Measurements from ENCODE around the gene MAPK1.
"Not testable (repeated sequence)": the region's sequence is repeated elsewhere in the genome, so short reads cannot be mapped to it uniquely, and the experiment has no call there.

The MAPK1 gene

DNA sequence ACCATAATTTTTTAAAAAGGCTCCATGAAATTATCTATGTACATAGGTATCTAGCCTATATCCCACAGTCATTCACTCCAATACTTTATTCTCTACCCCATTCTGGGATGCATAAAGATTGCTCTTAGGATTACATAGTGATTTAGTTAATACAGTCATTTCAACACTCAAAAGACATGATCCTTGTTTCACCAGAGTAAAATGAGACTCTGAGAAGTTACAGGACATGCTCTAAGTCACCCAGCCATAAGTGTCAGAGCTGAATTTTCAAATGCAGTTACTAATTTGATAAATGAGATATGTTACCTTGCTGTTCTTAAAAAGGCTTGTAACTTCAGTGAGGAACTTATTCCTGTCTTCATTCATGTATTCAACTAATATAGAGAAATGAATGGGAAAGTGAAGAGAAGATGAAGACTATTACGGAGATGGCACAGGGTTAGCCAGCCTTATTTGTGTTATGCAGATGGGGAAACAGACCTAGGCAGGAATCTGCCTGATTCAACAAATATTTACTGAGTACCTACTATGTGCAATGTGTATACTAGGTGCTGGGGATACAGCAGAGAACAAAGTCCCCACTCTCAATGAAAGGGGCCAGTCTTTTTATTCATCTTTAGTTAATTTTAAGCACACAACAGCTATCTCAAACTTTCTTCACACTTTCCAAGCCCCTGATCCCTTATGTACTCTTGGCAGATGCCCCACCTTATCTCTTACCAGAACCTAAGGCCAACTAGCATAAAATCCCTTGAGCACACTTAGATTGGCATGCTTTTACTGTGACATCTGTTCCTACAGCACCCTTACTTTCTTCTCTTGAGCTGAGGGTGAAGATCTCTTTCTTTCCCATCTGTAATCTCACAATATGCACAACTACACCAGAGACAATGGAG, 21.6 kb downstream of the MAPK1 start:
- no peak for DNase-seq (ENCODE audit: low read depth)

DNA sequence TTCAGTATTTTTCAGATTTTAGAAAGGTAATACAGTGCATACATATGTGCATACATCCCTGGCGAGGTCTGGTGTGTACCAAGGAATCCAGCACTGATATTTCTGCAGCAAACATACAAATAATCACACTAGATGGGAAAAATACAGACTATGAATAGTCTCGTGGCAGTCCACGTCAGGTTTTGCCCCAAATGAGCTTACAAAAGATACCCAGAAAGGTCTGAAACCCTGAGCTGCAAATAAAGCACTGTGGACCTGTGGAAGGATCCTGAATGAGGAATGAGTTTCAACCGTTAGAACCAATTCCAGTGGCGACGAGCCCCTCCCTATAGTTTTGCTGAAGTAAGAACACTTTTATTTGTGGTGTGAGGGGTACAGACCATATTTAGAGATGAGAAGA, 24.5 kb downstream of the MAPK1 start:
- DNase-seq (ENCODE audit: low read depth), result no peak

DNA sequence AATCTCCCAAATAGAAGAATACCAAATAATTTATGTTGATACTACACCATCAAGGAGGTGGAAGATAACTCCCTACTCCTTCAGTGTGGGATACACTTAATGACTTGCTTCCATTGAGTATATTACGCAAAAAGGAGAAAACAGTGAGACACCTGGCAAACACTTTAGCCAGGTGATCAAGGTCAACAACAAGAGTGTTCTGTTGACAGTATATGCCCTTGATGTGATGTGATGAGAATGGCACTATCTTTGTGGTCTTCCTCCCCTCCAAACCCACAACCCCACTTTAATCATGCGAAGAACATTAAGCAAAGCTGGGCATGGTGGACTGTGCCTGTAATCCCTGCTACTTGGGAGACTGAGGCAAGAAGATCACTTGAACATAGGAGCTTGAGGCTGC, 26.0 kb downstream of the MAPK1 start:
- no peak for DNase-seq (ENCODE audit: low read depth)

DNA sequence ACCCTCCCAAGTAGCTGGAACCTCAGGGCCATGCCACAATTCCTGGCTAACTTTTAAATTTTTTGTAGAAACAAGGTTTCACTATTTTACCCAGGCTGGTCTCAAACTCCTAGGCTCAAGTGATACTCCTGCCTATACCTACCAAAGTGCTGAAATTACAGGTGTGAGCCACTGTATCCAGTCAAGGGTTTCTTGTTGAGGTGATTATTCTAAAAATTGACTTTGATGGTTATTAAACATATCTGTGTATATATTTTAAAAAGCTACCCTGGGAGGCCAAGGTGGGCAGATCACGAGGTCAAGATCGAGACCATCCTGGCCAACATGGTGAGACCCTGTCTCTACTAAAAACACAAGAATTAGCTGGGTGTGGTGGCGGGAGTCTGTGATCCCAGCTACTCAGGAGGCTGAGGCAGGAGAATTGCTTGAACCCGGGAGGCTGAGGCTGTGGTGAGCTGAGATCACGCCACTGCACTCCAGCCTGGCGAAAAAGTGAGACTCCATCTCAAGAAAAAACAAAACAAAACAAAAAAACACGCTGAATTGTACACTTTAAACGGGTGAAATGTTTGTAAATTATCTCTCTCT, 27.1 kb downstream of the MAPK1 start:
- DNase-seq (ENCODE audit: low read depth), result no peak

DNA sequence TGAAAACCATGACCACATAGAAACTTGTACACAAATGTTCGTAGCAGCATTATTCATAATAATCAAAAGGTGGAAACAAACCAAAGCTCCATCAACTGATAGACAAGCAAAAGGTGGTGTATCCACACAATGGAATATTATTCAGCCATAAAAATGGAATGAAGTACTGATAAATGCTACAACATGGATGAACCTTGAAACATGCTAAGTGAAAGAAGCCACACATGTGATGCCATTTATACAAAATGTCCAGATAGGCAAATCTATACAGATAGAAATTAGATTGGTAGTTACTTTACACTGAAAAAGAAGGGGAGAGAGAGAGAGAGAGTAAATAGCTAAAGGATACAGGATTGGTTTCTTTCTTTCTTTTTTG, 27.7 kb downstream of the MAPK1 start:
- DNase-seq (ENCODE audit: low read depth), result no peak

DNA sequence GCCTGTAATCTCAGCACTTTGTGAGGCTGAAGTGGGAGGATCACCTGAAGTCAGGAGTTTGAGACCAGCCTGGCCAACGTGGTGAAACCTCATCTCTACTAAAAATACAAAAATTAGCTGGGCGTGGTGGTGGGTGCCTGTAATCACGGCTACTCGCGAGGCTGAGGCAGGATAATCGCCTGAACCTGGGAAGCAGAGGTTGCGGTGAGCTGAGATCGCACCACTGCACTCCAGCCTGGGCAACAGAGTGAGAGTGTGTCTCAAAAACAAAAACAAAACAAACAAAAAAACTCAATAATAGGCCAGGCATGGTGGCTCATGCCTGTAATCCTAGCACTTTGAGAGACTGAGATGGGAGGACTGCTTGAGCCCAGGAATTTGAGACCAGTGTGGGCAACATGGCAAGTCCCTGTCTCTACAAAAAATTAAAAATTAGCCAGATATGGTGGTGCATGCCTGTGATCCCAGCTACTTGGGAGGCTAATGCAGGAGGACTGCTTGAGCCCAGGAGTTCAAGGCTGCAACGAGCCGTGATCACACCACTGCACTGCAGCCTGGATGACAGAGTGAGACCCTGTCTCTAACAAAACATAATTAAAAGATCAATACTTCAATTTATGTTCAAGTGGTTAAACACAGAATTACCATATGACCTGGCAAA, 28.2 kb downstream of the MAPK1 start:
- not testable (repeated sequence) for DNase-seq (ENCODE audit: low read depth)

DNA sequence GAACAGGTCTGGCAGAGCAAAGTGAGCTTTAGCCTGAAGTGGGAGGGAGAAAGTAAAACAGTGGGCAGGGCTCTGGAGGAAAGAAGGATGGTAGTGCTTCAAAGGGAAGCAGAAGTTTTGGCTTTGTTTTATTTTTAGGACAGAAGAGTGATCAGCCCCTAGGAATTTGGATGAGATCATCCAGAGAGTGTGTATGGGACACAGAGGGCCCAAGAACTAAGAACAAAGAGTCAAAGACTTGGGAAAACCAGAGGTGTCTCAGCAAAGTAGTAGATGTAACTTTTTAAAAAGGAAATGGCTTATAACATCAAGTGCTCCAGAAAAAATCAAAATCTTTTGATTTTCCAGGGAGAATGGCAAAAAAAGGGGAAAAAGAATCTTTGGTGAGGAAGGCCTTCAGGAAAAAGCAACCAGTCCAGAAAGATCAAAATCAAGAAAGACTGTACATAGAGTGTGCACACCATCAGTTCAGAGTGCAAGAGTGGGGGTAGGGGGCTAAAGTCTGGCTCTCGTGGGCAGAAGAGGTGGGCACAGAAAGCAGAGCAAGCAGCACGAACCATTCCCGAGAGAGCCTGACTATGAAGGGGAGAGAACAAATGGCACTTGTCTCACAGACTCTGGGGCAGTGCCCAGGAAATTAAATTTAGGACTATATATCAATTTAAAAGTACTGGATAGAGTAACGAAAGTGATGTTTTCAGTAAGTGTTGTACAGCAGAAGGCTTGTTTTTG, 30.0 kb downstream of the MAPK1 start:
- no peak for DNase-seq (ENCODE audit: low read depth)

DNA sequence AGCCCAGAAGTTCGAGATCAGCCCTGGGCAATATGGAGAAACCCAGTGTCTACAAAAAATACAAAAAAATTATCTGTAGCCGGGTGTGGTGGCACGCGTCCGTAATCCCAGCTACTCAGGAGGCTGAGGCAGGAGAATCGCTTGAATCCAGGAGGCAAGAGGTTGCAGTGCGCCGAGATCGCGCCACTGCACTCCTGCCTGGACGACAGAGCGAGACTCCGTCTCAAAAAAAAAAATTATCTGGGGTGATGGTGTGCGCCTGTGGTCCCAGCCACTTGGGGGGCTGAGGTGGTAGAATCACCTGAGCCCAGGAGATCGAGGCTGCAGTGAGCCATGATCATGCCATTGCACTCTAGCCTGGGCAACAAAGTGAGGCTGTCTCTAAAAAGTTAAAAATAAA, 31.0 kb downstream of the MAPK1 start:
- not testable (repeated sequence) for DNase-seq (ENCODE audit: low read depth)

DNA sequence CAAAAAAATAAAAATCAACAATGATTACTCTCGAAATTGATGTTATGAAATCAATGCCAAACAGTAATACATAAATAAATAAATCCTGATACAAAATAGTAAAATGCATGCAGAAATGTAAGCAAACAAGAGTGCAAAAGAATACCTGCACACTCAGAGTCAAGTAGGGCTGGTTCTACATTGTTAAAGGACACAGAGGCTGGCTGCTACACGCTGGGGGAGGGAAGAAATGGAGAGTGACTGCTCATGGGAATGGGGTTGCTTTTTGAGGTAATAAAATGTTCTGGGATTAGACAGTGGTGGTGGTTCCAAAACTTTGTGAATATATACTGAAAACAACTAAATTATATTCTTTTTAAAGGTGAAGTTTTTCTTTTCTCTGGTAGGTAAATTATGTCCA, 32.1 kb downstream of the MAPK1 start:
- DNase-seq (ENCODE audit: low read depth), result no peak

DNA sequence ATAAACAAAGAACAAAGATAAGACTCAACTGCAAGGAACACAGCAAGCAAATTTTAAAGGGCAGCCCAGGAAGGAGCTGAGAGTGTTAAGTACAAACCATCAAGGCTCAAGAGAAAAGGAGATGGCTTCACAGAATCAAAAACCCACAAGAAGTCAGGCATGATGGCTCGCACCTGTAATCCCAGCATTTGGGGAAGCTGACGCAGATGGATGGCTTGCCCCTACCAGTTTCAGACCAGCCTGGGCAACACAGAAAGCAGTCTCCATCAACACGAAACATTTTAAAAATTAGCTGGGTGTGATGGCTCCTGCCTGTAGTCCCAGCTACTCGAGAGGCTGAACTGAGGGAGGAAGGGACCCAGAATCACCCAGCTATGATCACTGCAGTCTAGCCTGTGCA, 32.6 kb downstream of the MAPK1 start:
- DNase-seq (ENCODE audit: low read depth), result no peak

DNA sequence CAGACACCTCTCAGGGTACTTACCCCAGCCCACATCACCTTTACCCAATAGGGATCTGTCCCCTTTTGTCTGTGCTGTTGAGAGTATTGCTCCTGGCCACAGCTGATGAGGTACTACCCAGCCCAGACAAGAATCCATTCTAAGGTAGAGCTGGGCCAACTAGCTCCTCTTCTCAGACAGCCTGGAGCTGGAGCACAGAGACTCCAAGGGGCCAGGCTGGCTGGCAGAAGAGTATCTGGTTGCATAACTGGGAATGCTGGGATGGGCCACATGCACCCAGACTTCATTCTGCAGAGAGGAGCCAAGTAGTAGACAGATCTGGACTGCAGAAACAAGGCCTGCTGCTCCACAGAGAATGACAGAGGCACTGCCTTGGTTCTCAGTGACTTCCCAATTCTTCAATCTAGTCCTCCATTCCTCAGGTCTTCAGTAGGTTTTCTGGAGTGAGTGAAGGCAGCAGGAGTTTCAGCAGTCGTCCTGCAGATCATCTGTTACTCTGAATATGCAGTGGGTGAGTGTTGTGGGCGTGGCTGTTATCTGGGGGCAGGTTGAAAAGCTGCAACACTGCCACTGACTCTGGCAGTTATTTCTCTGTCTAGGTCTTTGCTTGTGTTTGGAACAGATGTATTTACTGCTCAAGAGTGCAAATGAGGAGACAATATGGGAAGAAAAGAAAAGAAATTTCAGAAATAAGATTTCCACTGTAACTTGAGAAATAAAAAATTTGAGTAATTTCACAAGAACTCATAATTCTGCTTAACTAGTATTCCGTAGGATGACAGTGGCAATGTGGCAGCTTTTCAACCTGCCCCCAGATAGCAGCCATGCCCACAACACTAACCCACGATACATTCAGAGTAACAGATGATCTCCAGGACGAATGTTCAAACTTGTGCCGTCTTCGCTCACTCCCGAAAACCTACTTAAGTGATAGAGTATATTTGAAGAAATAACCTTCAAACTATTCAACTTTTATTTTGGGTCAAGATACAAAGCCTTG, 34.9 kb downstream of the MAPK1 start:
- DNase-seq (ENCODE audit: low read depth), result no peak

DNA sequence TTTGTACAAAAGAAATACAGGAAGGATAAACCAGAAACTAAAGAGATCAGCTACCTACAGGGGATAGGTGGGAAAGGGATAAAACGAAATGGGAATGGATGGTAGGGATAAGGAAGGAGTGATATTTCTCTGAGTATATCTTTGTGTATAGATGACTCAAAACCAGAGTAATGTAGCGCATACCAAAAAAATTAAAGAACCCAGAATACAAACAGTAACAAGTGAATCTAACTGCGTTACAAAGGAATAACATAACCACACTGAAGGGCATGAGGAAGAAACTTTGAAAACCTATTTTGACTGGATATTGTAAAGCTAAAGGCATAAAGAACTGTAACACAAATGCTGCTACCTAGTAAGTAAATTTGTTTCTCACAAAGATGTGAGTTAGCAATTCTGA, 37.9 kb downstream of the MAPK1 start:
- DNase-seq (ENCODE audit: low read depth), result no peak

DNA sequence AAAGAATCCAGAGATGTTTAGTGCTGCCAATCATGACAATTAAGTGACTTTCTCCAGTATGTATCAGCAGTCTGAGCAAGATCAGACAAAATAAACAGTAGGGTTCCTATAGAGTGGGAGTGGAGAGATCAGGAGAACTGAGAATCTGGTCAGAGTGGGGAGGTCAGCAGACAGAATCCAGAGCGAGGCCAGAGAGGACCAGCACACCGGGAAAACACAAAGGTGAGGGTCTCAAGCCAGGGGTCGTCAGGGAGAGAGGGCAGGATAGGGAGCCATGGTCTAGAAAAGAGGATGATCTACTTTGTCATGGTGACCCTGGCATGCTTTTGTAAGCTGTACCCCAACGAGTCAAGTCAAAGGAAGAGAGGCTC, 39.2 kb downstream of the MAPK1 start:
- DNase-seq (ENCODE audit: low read depth), result no peak

DNA sequence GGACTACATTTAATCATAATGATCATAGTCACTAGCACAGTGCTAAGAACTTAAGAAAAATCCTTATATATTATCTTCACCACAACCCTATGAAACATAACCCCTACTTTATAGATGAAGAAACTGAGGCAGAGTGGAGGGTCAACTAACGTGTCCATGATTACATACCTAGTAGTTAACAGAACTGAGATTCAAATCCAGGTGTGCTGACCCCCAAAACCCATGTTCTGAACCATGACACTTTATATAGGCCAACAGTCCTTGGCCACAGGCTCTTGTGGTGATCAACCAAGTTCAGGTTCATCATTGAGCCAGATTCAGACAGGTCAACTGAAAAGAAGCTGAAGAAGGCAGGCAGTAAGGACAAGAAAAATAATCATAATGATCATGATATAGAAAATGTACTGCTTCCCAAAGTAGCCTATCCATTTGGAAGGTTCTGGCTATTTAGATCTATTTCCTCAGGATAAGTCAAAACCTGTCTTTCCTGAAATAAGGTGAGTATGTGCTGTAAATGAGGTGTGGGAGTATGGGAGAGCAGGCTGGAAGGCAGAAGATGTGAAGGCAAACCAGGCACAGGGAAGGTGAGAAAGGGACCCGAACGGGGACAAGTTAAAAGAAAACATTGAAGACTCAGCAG, 39.7 kb downstream of the MAPK1 start:
- DNase-seq (ENCODE audit: low read depth), result no peak

DNA sequence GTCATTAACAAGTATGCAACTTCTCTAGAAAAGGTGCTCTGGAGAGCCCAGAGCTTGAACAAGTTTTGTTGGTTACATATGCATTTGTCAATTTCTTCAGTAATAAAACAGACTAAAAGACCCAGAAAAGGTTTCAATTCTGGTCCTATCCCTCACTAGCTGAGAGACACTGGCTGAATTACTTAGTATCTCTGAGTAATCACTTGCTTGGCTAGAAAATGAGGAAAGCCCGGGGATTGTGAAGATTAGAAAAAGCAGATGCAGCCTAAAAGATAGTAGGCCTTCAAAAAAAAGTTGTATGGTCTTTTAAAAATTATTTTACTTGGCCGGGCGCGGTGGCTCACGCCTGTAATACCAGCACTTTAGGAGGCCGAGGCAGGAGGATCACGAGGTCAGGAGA, 41.2 kb downstream of the MAPK1 start:
- DNase-seq (ENCODE audit: low read depth), result no peak

DNA sequence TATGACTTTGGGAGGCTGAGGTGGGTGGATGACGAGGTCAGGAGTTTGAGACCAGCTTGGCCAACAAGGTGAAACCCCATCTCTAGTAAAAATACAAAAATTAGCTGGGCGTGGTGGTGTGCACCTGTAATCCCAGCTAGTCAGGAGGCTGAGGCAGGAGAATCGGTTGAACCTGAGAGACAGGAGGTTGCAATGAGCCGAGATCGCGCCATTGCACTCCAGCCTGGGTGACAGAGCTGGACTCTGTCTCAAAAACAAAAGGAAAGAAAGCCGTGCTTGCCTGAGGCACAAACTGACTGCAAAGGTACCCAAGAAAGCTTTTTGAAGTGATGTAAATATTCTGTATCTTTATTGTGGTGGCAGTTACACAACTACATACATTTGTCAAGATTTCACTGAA, 42.5 kb downstream of the MAPK1 start:
- not testable (repeated sequence) for DNase-seq (ENCODE audit: low read depth)

DNA sequence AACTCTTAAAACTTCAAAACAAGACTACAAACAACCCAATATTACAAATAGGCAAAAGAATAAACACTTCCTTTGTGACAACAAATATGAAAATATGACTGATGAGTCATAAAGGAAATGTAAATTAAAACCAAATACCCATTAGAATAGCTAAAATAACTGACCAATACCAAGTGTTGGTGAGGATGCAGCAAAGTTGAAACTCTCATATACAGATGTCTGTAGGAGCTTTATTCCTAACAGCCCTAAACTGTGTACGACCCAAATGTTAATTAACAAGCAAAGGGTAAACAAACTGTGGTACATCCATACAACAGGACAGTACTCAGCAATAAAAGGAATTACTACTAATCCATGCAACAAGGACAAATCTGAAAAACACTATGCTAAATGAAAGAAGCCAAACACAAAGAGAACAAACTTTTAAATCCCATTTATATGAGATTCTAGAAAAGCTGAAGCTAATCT, 43.0 kb downstream of the MAPK1 start:
- no peak for DNase-seq (ENCODE audit: low read depth)

DNA sequence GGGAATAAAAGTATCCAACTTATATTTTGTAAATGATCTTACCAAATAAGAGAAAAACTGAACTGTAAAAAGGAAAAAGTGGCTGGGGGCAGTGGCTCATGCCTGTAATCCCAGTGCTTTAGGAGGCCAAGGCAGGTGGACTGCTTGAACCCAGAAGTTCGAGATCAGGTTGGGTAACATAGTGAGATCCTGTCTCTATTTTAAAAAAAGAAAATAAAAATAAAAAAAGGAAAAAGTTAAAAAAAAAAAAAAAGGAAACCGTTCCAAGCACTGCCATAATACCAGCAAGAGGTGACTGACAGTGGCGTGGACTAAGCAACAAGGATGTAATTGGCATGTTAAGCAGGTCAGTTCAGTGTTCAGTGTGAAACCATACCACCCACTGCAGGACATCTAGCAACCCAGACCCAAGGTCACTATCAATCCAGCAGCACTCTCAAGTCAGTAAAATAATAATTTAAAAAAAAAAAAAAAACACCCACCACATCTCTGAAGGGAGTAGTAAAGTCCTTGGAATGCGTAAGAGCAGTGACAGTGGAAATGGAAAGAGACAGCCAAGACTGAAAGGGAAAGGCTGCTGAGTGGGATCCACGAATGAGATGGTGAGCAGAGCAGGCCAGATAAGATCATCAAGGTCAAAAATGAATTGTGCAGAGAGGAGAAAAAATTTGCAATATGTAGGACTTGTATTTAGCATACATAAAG, 43.6 kb downstream of the MAPK1 start:
- DNase-seq (ENCODE audit: low read depth), result no peak

DNA sequence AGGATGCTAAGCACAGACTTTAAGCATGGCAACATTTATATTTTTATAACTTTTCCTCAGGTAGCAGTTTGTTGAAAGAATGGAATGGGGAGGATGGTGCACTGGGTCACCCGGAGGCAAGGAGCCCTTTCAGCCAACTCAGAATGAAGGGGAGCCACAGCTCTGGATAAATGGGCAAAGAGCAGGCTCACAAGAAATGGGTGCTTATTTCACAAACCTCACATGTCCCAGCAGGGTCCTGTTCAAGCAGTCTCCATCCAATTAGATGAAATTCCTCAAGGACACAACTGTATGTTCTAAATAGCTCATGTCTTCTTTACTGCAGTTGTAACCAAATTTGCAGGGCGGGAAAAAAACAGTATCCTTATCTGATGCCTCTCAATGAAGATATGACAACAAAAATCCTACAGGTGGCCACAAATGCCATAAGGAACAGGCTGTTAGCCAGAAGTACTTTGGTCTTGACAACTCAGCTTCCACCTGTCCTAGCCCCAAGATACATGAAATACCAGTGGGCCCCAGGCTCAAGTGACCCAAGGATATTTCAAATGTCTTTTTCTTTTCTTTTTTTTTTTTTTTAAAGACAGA, 48.2 kb downstream of the MAPK1 start:
- no peak for DNase-seq (ENCODE audit: low read depth)

Measured in stimulated activated CD8-positive, alpha-beta memory T cell treated with anti-CD3 and anti-CD28 coated beads, Interleukin-7, amount 100 ng/mL, for 24 hours (primary cell).